ENCODE data around the gene CAPN2.

The CAPN2 gene

GRCh38 chr1:223707256-223708000 is 4.9 kb upstream of the CAPN2 start:
- TF ChIP-seq ZBTB7A (IDR thresholded peaks at IDR 0.05; ENCODE audit: low read depth), result no peak
- no peak for TF ChIP-seq USF1 (IDR thresholded peaks at IDR 0.05)
- no peak for TF ChIP-seq CREB1 (IDR thresholded peaks at IDR 0.05; ENCODE audit: low read depth)
- TF ChIP-seq FOXM1 (IDR thresholded peaks at IDR 0.05; ENCODE audit: borderline replicate concordance, low read depth), result peak; percentile 39; the same call in 1 of the 2 replicates
- peak; percentile 42; the same call in 1 of the 2 replicates for TF ChIP-seq EP300 (IDR thresholded peaks at IDR 0.05; ENCODE audit: borderline replicate concordance)
- 0 out of 2 replicates have a peak, but pooled peaks have one; percentile 8 for TF ChIP-seq MAX (IDR thresholded peaks at IDR 0.05)
- no peak for TF ChIP-seq RAD21 (IDR thresholded peaks at IDR 0.05; ENCODE audit: low read depth)
- 0 out of 2 replicates have a peak, but pooled peaks have one; percentile 2 for TF ChIP-seq CEBPB (IDR thresholded peaks at IDR 0.05)
- TF ChIP-seq EGR1 (IDR thresholded peaks at IDR 0.05), result no peak
- TF ChIP-seq TAF1 (IDR thresholded peaks at IDR 0.05; ENCODE audit: low read depth), result no peak
- TF ChIP-seq TEAD4 (IDR thresholded peaks at IDR 0.05), result 0 out of 2 replicates have a peak, but pooled peaks have one; percentile 26
- TF ChIP-seq TCF12 (IDR thresholded peaks at IDR 0.05; ENCODE audit: low read depth), result peak; percentile 71
- TF ChIP-seq YY1 (IDR thresholded peaks at IDR 0.05; ENCODE audit: low read depth), result peak; percentile 28; the same call in 1 of the 2 replicates
- 0 out of 2 replicates have a peak, but pooled peaks have one; percentile 29 for TF ChIP-seq NFIC (IDR thresholded peaks at IDR 0.05)
- no peak for TF ChIP-seq REST (IDR thresholded peaks at IDR 0.05; ENCODE audit: low read depth)

GRCh38 chr1:223708001-223708359 is 4.4 kb upstream of the CAPN2 start:
- TF ChIP-seq FOXM1 (IDR thresholded peaks at IDR 0.05; ENCODE audit: borderline replicate concordance, low read depth), result no peak
- TF ChIP-seq EP300 (IDR thresholded peaks at IDR 0.05; ENCODE audit: borderline replicate concordance), result no peak; the same call in 1 of the 2 replicates
- no peak for TF ChIP-seq TAF1 (IDR thresholded peaks at IDR 0.05; ENCODE audit: low read depth)
- TF ChIP-seq TCF12 (IDR thresholded peaks at IDR 0.05; ENCODE audit: low read depth), result no peak
- no peak for TF ChIP-seq REST (IDR thresholded peaks at IDR 0.05; ENCODE audit: low read depth)

GRCh38 chr1:223708651-223709268 is 3.6 kb upstream of the CAPN2 start:
- no peak for TF ChIP-seq CREB1 (IDR thresholded peaks at IDR 0.05; ENCODE audit: low read depth)
- no peak for TF ChIP-seq MAX (IDR thresholded peaks at IDR 0.05)
- no peak for TF ChIP-seq CEBPB (IDR thresholded peaks at IDR 0.05)
- TF ChIP-seq NFIC (IDR thresholded peaks at IDR 0.05), result no peak
- TF ChIP-seq RAD21 (IDR thresholded peaks at IDR 0.05; ENCODE audit: low read depth), result no peak
- TF ChIP-seq TAF1 (IDR thresholded peaks at IDR 0.05; ENCODE audit: low read depth), result no peak
- TF ChIP-seq TEAD4 (IDR thresholded peaks at IDR 0.05), result no peak
- no peak for TF ChIP-seq EP300 (IDR thresholded peaks at IDR 0.05; ENCODE audit: borderline replicate concordance)
- TF ChIP-seq REST (IDR thresholded peaks at IDR 0.05; ENCODE audit: low read depth), result no peak
- no peak for TF ChIP-seq FOXM1 (IDR thresholded peaks at IDR 0.05; ENCODE audit: borderline replicate concordance, low read depth)
- TF ChIP-seq ZBTB7A (IDR thresholded peaks at IDR 0.05; ENCODE audit: low read depth), result no peak

- TF ChIP-seq RAD21 (IDR thresholded peaks at IDR 0.05; ENCODE audit: low read depth) (no peak), TCF12 (IDR thresholded peaks at IDR 0.05; ENCODE audit: low read depth) (no peak), TEAD4 (IDR thresholded peaks at IDR 0.05) (no peak), CREB1 (IDR thresholded peaks at IDR 0.05; ENCODE audit: low read depth) (no peak), CEBPB (IDR thresholded peaks at IDR 0.05) (no peak), USF1 (IDR thresholded peaks at IDR 0.05) (no peak), MAX (IDR thresholded peaks at IDR 0.05) (no peak), NFIC (IDR thresholded peaks at IDR 0.05) (no peak), FOXM1 (IDR thresholded peaks at IDR 0.05; ENCODE audit: borderline replicate concordance, low read depth) (no peak), YY1 (IDR thresholded peaks at IDR 0.05; ENCODE audit: low read depth) (no peak), ZBTB7A (IDR thresholded peaks at IDR 0.05; ENCODE audit: low read depth) (no peak), TAF1 (IDR thresholded peaks at IDR 0.05; ENCODE audit: low read depth) (no peak), EGR1 (IDR thresholded peaks at IDR 0.05) (no peak), REST (IDR thresholded peaks at IDR 0.05; ENCODE audit: low read depth) (no peak)
Observed at GRCh38 chr1:223709598-223709997, 2.7 kb upstream of the CAPN2 start.

Data from Ishikawa (cell line).